A549 (cell line): Measurements from ENCODE around the gene INSIG2. TPM values are rescaled to one million over a fixed set of nuclear protein-coding genes. Genes with fewer than 3 reads are reported as not detected.

ENCODE experiments used
- ATAC-seq, 2 experiments: fragments of 200-7000 bp in 1 of 2; fragments of >200 bp in 1 of 2; cut with Nextera tagmentation in 1 of 2; cut with Tn5 transposase in 1 of 2; 3 replicates each; pipeline versions ENCODE4 v1.8.0 to v1.9.1; 2018 to 2020; ENCODE audit warnings: mild to moderate bottlenecking in 1 of 2, moderate library complexity in 1 of 2
- CTCF ChIA-PET: fragments of 300-600 bp; sonication (Branson Sonifier 250); formaldehyde crosslinking; extraction: SDS; loops from one replicate; lab custom pipeline; 2021; ENCODE audit warnings: antibody characterized with exemption, inconsistent platforms; lab: Yijun Ruan, JAX
- POLR2A ChIA-PET: fragments of 350-600 bp; formaldehyde crosslinking; extraction: SDS; loops from one replicate; lab custom pipeline; 2021; ENCODE audit warnings: antibody characterized with exemption, inconsistent platforms; lab: Yijun Ruan, JAX
- DNase-seq, 2 experiments: peaks; one replicate each; pipeline versions ENCODE4 v3.0.0 to v3.0.0-alpha.2; 2011 to 2016; ENCODE audit warnings: low read depth in 1 of 2, low spot score in 1 of 2
- FAIRE-seq: peaks from 2 replicates; lab custom pipeline; 2011; peaks lifted over from hg19 to GRCh38; lab: Jason Lieb, UNC
- H3K27ac ChIP-seq, 2 experiments: fragments of >200 bp; sonication (Bioruptor Twin); formaldehyde crosslinking; 3 replicates each; pipeline ENCODE4 v1.5.1; 2016 to 2017
- H3K4me1 ChIP-seq: fragments of >200 bp; sonication (Bioruptor Twin); formaldehyde crosslinking; 3 replicates; pipeline ENCODE4 v1.6.1; 2016
- H3K4me2 ChIP-seq: fragments of >200 bp; sonication (Bioruptor Twin); formaldehyde crosslinking; 3 replicates; pipeline ENCODE4 v1.6.1; 2016
- H3K4me3 ChIP-seq: fragments of >200 bp; sonication (Bioruptor Twin); formaldehyde crosslinking; 3 replicates; pipeline ENCODE4 v1.5.1; 2016
- H3K9me3 ChIP-seq: fragments of >200 bp; sonication (Bioruptor Twin); formaldehyde crosslinking; 3 replicates; pipeline ENCODE4 v1.6.1; 2016
- CBX2 ChIP-seq: fragments of 200-600 bp; sonication (generic); IDR thresholded peaks from 2 replicates; pipeline ENCODE4 v1.6.1; 2016; ENCODE audit warnings: low read depth, mild to moderate bottlenecking, borderline replicate concordance
- ESRRA ChIP-seq: fragments of 150-350 bp; IDR thresholded peaks from 2 replicates; pipeline ENCODE4 v1.6.1; 2014; ENCODE audit warnings: mild to moderate bottlenecking, low read length, borderline replicate concordance
- FOSB ChIP-seq: fragments of 250-450 bp; sonication (Bioruptor Pico); IDR thresholded peaks from 2 replicates; pipeline ENCODE4 v1.5.0; 2020; ENCODE audit warnings: mild to moderate bottlenecking, moderate library complexity
- FOXS1 ChIP-seq: fragments of 250-450 bp; sonication (Bioruptor Pico); IDR thresholded peaks from 2 replicates; pipeline ENCODE4 v1.5.0; 2020; ENCODE audit warnings: mild to moderate bottlenecking, moderate library complexity
- GATA3 ChIP-seq: IDR thresholded peaks from 2 replicates; pipeline ENCODE4 v1.6.1; 2012; ENCODE audit warnings: borderline replicate concordance
- HEYL ChIP-seq: fragments of 250-450 bp; sonication (Bioruptor Pico); IDR thresholded peaks from 2 replicates; pipeline ENCODE4 v1.8.0; 2021; ENCODE audit warnings: mild to moderate bottlenecking, moderate library complexity
- HOXA7 ChIP-seq: fragments of 250-450 bp; sonication (Bioruptor Pico); IDR thresholded peaks from 2 replicates; pipeline ENCODE4 v1.5.0; 2020; ENCODE audit warnings: mild to moderate bottlenecking, moderate library complexity
- HOXB5 ChIP-seq: fragments of 250-450 bp; sonication (Bioruptor Pico); IDR thresholded peaks from 2 replicates; pipeline ENCODE4 v1.5.0; 2020; ENCODE audit warnings: mild to moderate bottlenecking, moderate library complexity
- POLR2AphosphoS2 ChIP-seq: conservative IDR thresholded peaks from 2 replicates; pipeline ENCODE4 v1.6.1; 2012; ENCODE audit warnings: low read length, improper control_type of control experiment, inconsistent platforms
- RNF2 ChIP-seq: fragments of 200-600 bp; sonication (generic); IDR thresholded peaks from 2 replicates; pipeline ENCODE4 v1.6.1; 2016; ENCODE audit warnings: low read depth, mild to moderate bottlenecking, antibody characterized with exemption, moderate library complexity, borderline replicate concordance
- TFCP2L1 ChIP-seq: fragments of 250-450 bp; sonication (Bioruptor Pico); IDR thresholded peaks from 2 replicates; pipeline ENCODE4 v1.5.0; 2021; ENCODE audit warnings: mild to moderate bottlenecking
- TP53 ChIP-seq: fragments of 250-450 bp; sonication (Bioruptor Pico); IDR thresholded peaks from 2 replicates; pipeline ENCODE4 v1.5.0; 2021; ENCODE audit warnings: mild to moderate bottlenecking, moderate library complexity
- ZNF302 ChIP-seq: fragments of 250-450 bp; sonication (Bioruptor Pico); IDR thresholded peaks from 2 replicates; pipeline ENCODE4 v1.9.0; 2021; ENCODE audit warnings: inconsistent platforms, mild to moderate bottlenecking, moderate library complexity
- WGBS: methylation state at CpG from one replicate; pipeline ENCODE4 v1.1.6; 2017; ENCODE audit errors: missing lambda C conversion rate; 5-methylcytosine and 5-hydroxymethylcytosine counted together
- polyA plus RNA-seq, 4 experiments: library from polyadenylated mRNA; depleted of rRNA in 3 of 4; stranded (reverse); fragments of >200 nt; fragmentation: RNase III in 1 of 4; extraction: RNeasy Plus Mini Kit Qiagen cat#74134 plus additional on column Dnase treatment in 1 of 4; gene quantifications; 2 replicates in 3 of 4; 3 replicates in 1 of 4; pipeline ENCODE4 v1.2.3, GENCODE V29; 2011 to 2017
- TF ChIP-seq, protein P1 (sequence below): fragments of 150-350 bp; IDR thresholded peaks from 2 replicates; pipeline ENCODE4 v1.6.1; 2014; ENCODE audit warnings: low read depth, mild to moderate bottlenecking, low read length
- TF ChIP-seq, protein P2 (sequence below): fragments of 200-600 bp; sonication (generic); IDR thresholded peaks from 2 replicates; pipeline ENCODE4 v1.6.1; 2016; ENCODE audit warnings: antibody characterized with exemption, mild to moderate bottlenecking, moderate library complexity
- TF ChIP-seq, protein P3 (sequence below): fragments of 250-450 bp; sonication (Bioruptor Pico); IDR thresholded peaks from 2 replicates; pipeline ENCODE4 v1.5.0; 2020; ENCODE audit warnings: low read depth, mild to moderate bottlenecking, moderate library complexity
- TF ChIP-seq, protein P4 (sequence below): IDR thresholded peaks from 2 replicates; pipeline ENCODE4 v1.6.1; 2012

INSIG2 gene
- polyA plus RNA-seq, 2 of the 4 experiments (the other 2 are of a cell fraction), result 12.1 to 23.4 TPM

DNA sequence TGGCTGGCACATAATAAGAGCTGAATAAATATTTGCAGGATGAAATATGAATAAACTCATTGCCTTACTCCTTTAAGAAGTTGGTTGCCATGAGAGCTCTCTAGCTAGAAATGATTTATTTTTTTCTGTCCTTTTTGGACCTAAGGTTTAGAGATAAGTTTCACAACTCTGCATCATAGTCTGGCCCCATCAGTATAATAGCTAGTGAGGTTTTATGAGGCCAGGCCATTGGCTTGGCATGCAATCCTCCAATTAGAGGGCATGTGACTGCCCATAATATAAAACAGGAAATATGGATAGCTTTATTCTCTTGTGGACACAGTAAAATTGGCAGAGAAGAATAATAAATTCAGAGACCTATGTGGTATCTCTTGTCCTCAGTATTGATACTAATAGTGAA, 26.2 kb upstream of the INSIG2 start:
- DNase-seq, result no peak
- TF ChIP-seq, protein P1, sequence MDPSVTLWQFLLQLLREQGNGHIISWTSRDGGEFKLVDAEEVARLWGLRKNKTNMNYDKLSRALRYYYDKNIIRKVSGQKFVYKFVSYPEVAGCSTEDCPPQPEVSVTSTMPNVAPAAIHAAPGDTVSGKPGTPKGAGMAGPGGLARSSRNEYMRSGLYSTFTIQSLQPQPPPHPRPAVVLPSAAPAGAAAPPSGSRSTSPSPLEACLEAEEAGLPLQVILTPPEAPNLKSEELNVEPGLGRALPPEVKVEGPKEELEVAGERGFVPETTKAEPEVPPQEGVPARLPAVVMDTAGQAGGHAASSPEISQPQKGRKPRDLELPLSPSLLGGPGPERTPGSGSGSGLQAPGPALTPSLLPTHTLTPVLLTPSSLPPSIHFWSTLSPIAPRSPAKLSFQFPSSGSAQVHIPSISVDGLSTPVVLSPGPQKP, result no peak
- TF ChIP-seq, protein P2, sequence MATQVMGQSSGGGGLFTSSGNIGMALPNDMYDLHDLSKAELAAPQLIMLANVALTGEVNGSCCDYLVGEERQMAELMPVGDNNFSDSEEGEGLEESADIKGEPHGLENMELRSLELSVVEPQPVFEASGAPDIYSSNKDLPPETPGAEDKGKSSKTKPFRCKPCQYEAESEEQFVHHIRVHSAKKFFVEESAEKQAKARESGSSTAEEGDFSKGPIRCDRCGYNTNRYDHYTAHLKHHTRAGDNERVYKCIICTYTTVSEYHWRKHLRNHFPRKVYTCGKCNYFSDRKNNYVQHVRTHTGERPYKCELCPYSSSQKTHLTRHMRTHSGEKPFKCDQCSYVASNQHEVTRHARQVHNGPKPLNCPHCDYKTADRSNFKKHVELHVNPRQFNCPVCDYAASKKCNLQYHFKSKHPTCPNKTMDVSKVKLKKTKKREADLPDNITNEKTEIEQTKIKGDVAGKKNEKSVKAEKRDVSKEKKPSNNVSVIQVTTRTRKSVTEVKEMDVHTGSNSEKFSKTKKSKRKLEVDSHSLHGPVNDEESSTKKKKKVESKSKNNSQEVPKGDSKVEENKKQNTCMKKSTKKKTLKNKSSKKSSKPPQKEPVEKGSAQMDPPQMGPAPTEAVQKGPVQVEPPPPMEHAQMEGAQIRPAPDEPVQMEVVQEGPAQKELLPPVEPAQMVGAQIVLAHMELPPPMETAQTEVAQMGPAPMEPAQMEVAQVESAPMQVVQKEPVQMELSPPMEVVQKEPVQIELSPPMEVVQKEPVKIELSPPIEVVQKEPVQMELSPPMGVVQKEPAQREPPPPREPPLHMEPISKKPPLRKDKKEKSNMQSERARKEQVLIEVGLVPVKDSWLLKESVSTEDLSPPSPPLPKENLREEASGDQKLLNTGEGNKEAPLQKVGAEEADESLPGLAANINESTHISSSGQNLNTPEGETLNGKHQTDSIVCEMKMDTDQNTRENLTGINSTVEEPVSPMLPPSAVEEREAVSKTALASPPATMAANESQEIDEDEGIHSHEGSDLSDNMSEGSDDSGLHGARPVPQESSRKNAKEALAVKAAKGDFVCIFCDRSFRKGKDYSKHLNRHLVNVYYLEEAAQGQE, result no peak
- TF ChIP-seq ZNF302, result no peak
- TF ChIP-seq HOXA7, result no peak
- no peak for TF ChIP-seq GATA3
- no peak for TF ChIP-seq FOXS1 (CRISPR knock-in tag)
- no peak for TF ChIP-seq ESRRA
- TF ChIP-seq CBX2, result no peak
- TF ChIP-seq, protein P3, sequence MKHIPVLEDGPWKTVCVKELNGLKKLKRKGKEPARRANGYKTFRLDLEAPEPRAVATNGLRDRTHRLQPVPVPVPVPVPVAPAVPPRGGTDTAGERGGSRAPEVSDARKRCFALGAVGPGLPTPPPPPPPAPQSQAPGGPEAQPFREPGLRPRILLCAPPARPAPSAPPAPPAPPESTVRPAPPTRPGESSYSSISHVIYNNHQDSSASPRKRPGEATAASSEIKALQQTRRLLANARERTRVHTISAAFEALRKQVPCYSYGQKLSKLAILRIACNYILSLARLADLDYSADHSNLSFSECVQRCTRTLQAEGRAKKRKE, result no peak
- no peak for TF ChIP-seq FOSB (CRISPR knock-in tag)
- TF ChIP-seq RNF2, result no peak
- TF ChIP-seq TP53, result no peak
- TF ChIP-seq TFCP2L1, result no peak
- TF ChIP-seq, all 56 proteins: peak for 0
- Histone ChIP-seq H3K4me1 (no peaks in the 10 kb centered on the region), H3K9me3 (no peaks in the 10 kb centered on the region), H3K4me3 (no peak overlapping the region), H3K27ac (no peak overlapping the region), H3K4me2 (no peak overlapping the region)
- FAIRE-seq, result no peak
- no peak for ATAC-seq
- ChIA-PET CTCF (interaction anchor here (1.0 to 7.2 kb wide), 6 partner anchors 10 to 793 kb away, joined by 3 to 63 read pairs (median 10); no protein-coding TSS in a partner anchor), POLR2A (no interaction called here)

DNA sequence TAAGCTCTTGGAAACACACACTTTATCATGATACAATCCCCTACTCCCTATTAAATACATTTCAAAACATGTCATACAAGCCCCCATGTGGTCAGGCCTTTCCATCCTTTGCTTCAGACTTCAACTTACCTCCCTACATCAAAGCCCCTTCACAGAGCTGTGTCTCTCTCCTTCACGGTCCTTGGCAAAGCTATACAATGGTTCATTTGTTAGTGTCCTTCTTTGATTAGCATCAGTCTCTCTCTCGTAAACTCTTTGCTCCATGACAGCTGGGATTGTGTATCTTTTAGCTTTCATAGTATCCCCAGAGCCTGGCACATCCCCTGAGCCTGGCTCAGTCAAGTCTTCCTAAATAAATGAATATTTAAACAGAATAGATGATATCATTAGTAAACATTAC, 25.6 kb upstream of the INSIG2 start:
- H3K4me3 ChIP-seq, result no peak overlapping the region
- no peak for ATAC-seq
- H3K4me1 ChIP-seq, result no peaks in the 10 kb centered on the region
- no peaks in the 10 kb centered on the region for H3K9me3 ChIP-seq
- no peak overlapping the region for H3K4me2 ChIP-seq
- 32% methylated on average over 2 of the region's 2 CpGs for WGBS
- no peak for DNase-seq
- TF ChIP-seq, protein P4, sequence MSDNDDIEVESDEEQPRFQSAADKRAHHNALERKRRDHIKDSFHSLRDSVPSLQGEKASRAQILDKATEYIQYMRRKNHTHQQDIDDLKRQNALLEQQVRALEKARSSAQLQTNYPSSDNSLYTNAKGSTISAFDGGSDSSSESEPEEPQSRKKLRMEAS, result no peak
- TF ChIP-seq HOXB5 (CRISPR knock-in tag) (no peak), HEYL (no peak), POLR2AphosphoS2 (no peak)
- TF ChIP-seq, protein P1, result no peak
- CTCF ChIA-PET, result interaction anchor here (1.0 to 7.2 kb wide), 6 partner anchors 11 to 793 kb away, joined by 3 to 63 read pairs (median 10); no protein-coding TSS in a partner anchor
- no peak overlapping the region for H3K27ac ChIP-seq
- FAIRE-seq, result no peak
- POLR2A ChIA-PET, result no interaction called here
